Activated T-helper 1 cell treated with anti-CD3 and anti-CD28 coated beads, Interleukin-12 subunit alpha, Interleukin-12 subunit beta, Interleukin-2, Interleukin-4 antibody, amounts not matched to agents 30 ng/mL and 10 ng/mL and 1 ng/mL, durations not matched to agents 14 hours and 24 hours and 36 hours (primary cell): ENCODE results near the gene PRPF31. TPM values are rescaled to one million over a fixed set of nuclear protein-coding genes. Genes with fewer than 3 reads are reported as not detected.

Experiments
- DNase-seq: peaks from one replicate; pipeline ENCODE4 v3.0.0; 2021; ENCODE audit warnings: low spot score
- H3K27ac Mint-ChIP-seq: one replicate; pipeline ENCODE4 v1.8.0; 2021; ENCODE audit warnings: mild to moderate bottlenecking, mixed read lengths
- H3K27me3 Mint-ChIP-seq: one replicate; pipeline ENCODE4 v1.8.0; 2022; ENCODE audit warnings: mild to moderate bottlenecking, moderate library complexity, mixed read lengths; ENCODE audit not compliant: insufficient read depth
- H3K36me3 Mint-ChIP-seq: one replicate; pipeline ENCODE4 v1.8.0; 2021; ENCODE audit warnings: low read depth, mixed read lengths
- H3K4me1 Mint-ChIP-seq: one replicate; pipeline ENCODE4 v1.8.0; 2021; ENCODE audit warnings: low read depth, mixed read lengths
- H3K4me3 Mint-ChIP-seq: one replicate; pipeline ENCODE4 v1.8.0; 2021; ENCODE audit warnings: mild to moderate bottlenecking, moderate library complexity, mixed read lengths
- H3K9me3 Mint-ChIP-seq: one replicate; pipeline ENCODE4 v1.8.0; 2021; ENCODE audit warnings: mixed read lengths
- intact Hi-C: fragments of 100-400 bp; cut with micrococcal nuclease; formaldehyde crosslinking; loops from one replicate; pipeline ENCODE4 v1.15.1; 2024
- total RNA-seq: library from RNA; stranded (reverse); gene quantifications from 2 replicates; pipeline ENCODE4 v1.2.3, GENCODE V29; 2022

The PRPF31 gene
- total RNA-seq, 1 donor from 2014 or later = 110 TPM

DNA sequence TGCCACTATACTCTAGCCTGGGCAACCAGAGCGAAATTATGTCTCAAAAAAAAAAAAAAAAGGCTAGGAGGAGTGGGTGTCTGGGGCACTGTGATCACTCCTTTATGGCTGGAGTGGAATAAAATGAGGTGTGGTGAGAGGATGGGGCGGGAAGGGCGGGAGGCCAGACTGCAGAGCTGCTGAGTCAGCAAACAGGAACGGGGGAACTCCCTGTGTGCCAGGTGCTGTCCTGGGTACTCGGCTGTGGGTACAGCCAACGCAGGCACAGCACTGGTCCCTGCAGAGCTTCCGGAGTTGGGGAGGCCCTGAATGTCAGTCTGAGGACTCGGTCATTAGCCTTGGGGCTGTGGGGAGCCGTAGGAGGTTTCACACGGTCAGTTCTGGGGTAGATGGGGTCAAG is 5.7 kb downstream of the PRPF31 start:
- no peaks in the 10 kb centered on the region for H3K27me3 Mint-ChIP-seq
- intact Hi-C loops = no loop called here
- no peak for DNase-seq
- H3K4me3 Mint-ChIP-seq = no peak overlapping the region
- peaks cover 10% of the 10 kb centered on the region for H3K4me1 Mint-ChIP-seq
- peaks cover 13% of the 10 kb centered on the region for H3K36me3 Mint-ChIP-seq
- no peaks in the 10 kb centered on the region for H3K9me3 Mint-ChIP-seq
- no peak overlapping the region for H3K27ac Mint-ChIP-seq

DNA sequence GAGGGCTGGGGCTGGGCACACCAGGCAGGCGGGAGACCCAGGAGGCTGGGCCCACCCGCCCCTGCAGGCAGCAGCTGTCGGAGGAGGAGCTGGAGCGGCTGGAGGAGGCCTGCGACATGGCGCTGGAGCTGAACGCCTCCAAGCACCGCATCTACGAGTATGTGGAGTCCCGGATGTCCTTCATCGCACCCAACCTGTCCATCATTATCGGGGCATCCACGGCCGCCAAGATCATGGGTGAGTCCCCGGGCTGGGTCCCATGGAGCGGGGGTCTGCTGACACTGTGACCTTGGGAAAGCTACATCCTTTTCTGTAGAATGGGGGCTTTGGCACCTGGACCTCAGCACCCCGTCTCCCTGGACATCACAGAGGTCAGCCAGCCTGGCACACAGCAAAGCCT is 8.1 kb downstream of the PRPF31 start:
- DNase-seq = no peak
- Mint-ChIP-seq H3K4me3 (no peak overlapping the region), H3K27me3 (no peaks in the 10 kb centered on the region), H3K4me1 (no peaks in the 10 kb centered on the region), H3K9me3 (no peaks in the 10 kb centered on the region), H3K27ac (no peak overlapping the region), H3K36me3 (peaks cover 22% of the 10 kb centered on the region)
- intact Hi-C loops = no loop called here

DNA sequence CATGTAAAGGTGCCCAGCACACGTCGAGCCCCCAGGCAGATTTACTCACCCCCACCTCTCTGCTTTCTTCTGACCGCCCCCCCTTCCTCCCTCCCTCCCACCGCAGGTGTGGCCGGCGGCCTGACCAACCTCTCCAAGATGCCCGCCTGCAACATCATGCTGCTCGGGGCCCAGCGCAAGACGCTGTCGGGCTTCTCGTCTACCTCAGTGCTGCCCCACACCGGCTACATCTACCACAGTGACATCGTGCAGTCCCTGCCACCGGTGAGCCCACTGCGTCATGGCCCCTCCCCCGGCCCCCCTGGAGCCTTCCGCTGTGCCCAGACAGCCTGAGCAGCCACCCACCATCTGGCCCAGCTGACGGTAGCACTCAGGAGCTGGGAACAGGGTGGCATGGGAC is 8.8 kb downstream of the PRPF31 start:
- Mint-ChIP-seq H3K36me3 (peaks cover 22% of the 10 kb centered on the region), H3K27ac (no peak overlapping the region), H3K4me1 (no peaks in the 10 kb centered on the region), H3K27me3 (no peaks in the 10 kb centered on the region), H3K4me3 (no peak overlapping the region), H3K9me3 (no peaks in the 10 kb centered on the region)
- intact Hi-C loops = no loop called here
- no peak for DNase-seq

GRCh38 chr19:54125713-54126112 is 10.2 kb downstream of the PRPF31 start:
- intact Hi-C loops = no loop called here
- no peak for DNase-seq
- Mint-ChIP-seq H3K27me3 (no peaks in the 10 kb centered on the region), H3K36me3 (peaks cover 20% of the 10 kb centered on the region), H3K4me1 (no peaks in the 10 kb centered on the region), H3K4me3 (no peak overlapping the region), H3K9me3 (no peaks in the 10 kb centered on the region), H3K27ac (no peak overlapping the region)

DNA sequence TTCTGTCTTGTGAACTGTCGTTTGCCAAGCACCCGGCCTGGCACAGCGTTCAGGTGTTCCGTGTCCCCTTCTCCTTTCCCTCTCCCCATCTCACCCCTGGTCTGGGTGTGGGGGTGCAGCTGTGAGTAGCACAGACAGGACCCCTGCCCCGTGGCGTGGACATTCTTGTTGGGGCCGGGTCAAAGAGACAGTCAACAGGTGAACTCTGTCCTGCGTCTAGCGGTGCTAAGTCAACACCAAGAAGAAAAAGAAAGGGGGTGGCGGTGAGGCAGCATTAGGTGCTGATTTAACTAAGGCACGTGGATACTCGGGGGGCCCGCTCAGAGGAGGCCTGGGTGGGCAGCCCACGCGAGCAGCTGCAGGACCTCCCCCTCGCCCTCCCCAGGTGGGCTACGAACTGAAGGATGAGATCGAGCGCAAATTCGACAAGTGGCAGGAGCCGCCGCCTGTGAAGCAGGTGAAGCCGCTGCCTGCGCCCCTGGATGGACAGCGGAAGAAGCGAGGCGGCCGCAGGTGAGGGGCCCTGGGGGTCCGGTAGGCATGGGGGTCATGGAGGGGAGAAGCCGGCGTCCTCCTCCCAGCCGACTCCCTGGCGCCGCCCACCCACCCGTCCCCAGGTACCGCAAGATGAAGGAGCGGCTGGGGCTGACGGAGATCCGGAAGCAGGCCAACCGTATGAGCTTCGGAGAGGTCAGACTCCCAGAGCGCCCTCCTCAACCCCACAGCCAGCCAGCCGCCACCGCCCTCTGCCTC is 12.3 kb downstream of the PRPF31 start:
- no peaks in the 10 kb centered on the region for H3K4me1 Mint-ChIP-seq
- intact Hi-C loops = no loop called here
- no peak overlapping the region for H3K4me3 Mint-ChIP-seq
- H3K9me3 Mint-ChIP-seq = no peaks in the 10 kb centered on the region
- no peaks in the 10 kb centered on the region for H3K27me3 Mint-ChIP-seq
- peaks cover 9% of the 10 kb centered on the region for H3K36me3 Mint-ChIP-seq
- no peak for DNase-seq
- H3K27ac Mint-ChIP-seq = no peak overlapping the region

DNA sequence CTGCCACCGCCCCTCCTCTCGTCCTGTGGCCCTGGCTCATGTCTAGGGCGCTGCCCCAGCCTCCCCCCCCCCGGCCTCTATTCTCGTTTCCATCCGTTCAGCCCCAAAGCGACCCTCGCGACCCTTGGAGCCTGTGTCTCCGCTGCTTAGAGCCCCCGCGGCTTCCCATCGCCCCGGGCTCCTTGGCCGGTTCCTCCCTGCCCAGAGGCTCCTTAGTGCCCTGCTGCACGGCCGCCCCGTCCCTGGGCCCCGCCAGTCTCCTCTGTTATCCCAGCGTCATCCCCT is 12.8 kb downstream of the PRPF31 start:
- Mint-ChIP-seq H3K27ac (no peak overlapping the region), H3K4me3 (no peak overlapping the region), H3K4me1 (no peaks in the 10 kb centered on the region), H3K9me3 (no peaks in the 10 kb centered on the region), H3K36me3 (peaks cover 9% of the 10 kb centered on the region), H3K27me3 (no peaks in the 10 kb centered on the region)
- no peak for DNase-seq
- intact Hi-C loops = no loop called here

DNA sequence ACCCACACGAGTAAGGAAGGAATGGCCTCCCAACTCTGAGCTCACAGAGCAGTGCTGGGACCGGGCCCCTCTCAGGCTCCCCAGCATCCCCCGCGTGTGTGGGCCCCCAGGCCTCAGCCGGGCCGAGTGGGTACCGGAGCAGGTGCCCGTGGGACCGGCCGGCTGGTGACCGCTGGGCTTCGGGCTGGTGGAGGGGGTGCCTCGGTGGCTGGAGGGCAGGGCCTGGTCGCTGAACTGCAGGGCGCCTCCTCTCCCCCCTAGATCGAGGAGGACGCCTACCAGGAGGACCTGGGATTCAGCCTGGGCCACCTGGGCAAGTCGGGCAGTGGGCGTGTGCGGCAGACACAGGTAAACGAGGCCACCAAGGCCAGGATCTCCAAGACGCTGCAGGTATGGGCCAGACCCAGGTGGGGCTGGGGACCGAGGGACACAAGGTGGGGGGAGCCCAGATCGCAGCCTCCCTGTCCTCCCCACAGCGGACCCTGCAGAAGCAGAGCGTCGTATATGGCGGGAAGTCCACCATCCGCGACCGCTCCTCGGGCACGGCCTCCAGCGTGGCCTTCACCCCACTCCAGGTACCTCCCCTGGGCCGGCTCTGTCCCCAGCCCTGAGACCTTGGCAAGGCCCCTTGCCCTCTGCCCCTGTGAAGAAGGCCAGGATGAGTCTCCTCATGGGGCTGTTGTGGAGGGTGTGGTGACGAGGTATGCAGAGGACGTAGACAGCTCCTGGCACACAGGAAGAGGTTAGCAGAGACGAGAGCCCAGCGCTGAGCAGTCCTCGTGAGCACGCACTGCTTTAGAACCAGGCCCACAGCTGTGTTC is 13.5 kb downstream of the PRPF31 start:
- no peaks in the 10 kb centered on the region for H3K27me3 Mint-ChIP-seq
- H3K4me1 Mint-ChIP-seq = no peaks in the 10 kb centered on the region
- no peak overlapping the region for H3K27ac Mint-ChIP-seq
- H3K4me3 Mint-ChIP-seq = no peak overlapping the region
- DNase-seq = no peak
- no peaks in the 10 kb centered on the region for H3K9me3 Mint-ChIP-seq
- intact Hi-C loops = no loop called here
- peaks cover 9% of the 10 kb centered on the region for H3K36me3 Mint-ChIP-seq

GRCh38 chr19:54129617-54129996 is 14.1 kb downstream of the PRPF31 start:
- H3K4me1 Mint-ChIP-seq = no peaks in the 10 kb centered on the region
- intact Hi-C loops = no loop called here
- H3K36me3 Mint-ChIP-seq = peaks cover 9% of the 10 kb centered on the region
- no peaks in the 10 kb centered on the region for H3K27me3 Mint-ChIP-seq
- H3K4me3 Mint-ChIP-seq = no peak overlapping the region
- no peaks in the 10 kb centered on the region for H3K9me3 Mint-ChIP-seq
- no peak overlapping the region for H3K27ac Mint-ChIP-seq
- DNase-seq = no peak

GRCh38 chr19:54133312-54133956 is 17.9 kb downstream of the PRPF31 start:
- Mint-ChIP-seq H3K27me3 (no peaks in the 10 kb centered on the region), H3K27ac (no peak overlapping the region), H3K4me1 (peaks cover 13% of the 10 kb centered on the region), H3K36me3 (no peaks in the 10 kb centered on the region), H3K9me3 (no peaks in the 10 kb centered on the region), H3K4me3 (no peak overlapping the region)
- intact Hi-C loops = loop anchor here (10.0 kb wide), 1 partner anchor 1521 kb away; the partner anchor contains the start of gene U2AF2
- no peak for DNase-seq

- Mint-ChIP-seq H3K9me3 (no peaks in the 10 kb centered on the region), H3K36me3 (peaks cover 1% of the 10 kb centered on the region), H3K4me1 (peaks cover 19% of the 10 kb centered on the region), H3K27me3 (no peaks in the 10 kb centered on the region), H3K27ac (no peak overlapping the region), H3K4me3 (no peak overlapping the region)
- intact Hi-C loops = loop anchor here (10.0 kb wide), 1 partner anchor 1521 kb away; the partner anchor contains the start of gene U2AF2
- no peak for DNase-seq
These were observed 18.5 kb downstream of the PRPF31 start for GRCh38 chr19:54133957-54134590.

DNA sequence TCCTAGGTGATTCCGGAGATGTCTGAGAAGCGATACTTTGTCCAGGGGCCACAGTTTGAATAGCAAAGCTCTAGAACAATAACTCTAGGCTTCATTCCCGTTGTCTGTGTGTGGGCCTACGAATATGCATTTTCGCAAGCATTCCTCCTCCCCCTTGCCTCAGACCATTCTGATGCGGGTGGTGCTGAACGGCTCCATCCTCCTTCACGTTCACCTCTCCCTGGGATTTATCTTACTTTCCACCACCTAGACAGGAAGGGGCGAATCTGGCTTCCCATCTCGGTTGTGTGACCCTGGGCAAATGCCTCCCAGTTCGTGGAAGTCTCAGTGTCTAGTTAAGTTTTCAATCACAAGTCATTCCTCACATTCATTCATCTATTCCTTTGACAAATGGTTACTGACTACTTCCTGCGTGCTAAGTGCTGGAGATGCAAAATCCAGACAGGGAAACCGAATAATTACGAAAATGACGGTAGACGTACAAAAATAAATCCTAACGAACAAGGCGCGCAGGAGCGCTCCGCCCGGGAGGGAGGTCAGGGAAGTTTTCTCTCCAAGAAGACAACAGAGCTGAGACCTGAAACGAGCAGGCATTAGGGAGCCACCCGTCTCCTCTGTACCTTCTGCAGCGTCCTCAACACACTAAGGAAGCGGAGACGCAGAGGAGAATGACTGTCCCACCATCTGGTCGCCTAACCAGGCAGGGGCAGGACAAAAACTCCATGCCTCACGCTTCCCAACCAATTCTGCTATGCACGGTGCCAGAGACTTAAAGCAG is 20.7 kb downstream of the PRPF31 start:
- H3K27ac Mint-ChIP-seq = peak overlapping the region; percentile 78
- no peaks in the 10 kb centered on the region for H3K9me3 Mint-ChIP-seq
- peaks cover 6% of the 10 kb centered on the region for H3K36me3 Mint-ChIP-seq
- DNase-seq = no peak
- peaks cover 33% of the 10 kb centered on the region for H3K4me1 Mint-ChIP-seq
- no peaks in the 10 kb centered on the region for H3K27me3 Mint-ChIP-seq
- intact Hi-C loops = loop anchor here (2.0 to 10.0 kb wide), 3 partner anchors 705 to 1519 kb away; partner anchors contain the start of genes U2AF2 and ZNF761
- peak overlapping the region; percentile 88 for H3K4me3 Mint-ChIP-seq
